ENCODE measurements around the gene FBXO21. TPM values are rescaled to one million over a fixed set of nuclear protein-coding genes. Genes with fewer than 3 reads are reported as not detected.

FBXO21 gene
- total RNA-seq, 2 experiments from 2014 or later: 21.7 to 26.2 TPM

- Mint-ChIP-seq H3K4me3 (no peak overlapping the region), H3K27ac (no peak overlapping the region), H3K4me1 (peaks cover 46% of the 10 kb centered on the region), H3K36me3 (peaks cover 35% of the 10 kb centered on the region), H3K9me3 (ENCODE audit: low read depth) (no peaks in the 10 kb centered on the region), H3K27me3 (no peaks in the 10 kb centered on the region)
- CTCF ChIA-PET: interaction anchor here (1.3 kb wide), 1 partner anchor 126 kb away, joined by 3 read pairs; no protein-coding TSS in a partner anchor
- ATAC-seq: no peak
- DNase-seq: no peak
Observed at GRCh38 chr12:117151403-117152031, 38.8 kb downstream of the FBXO21 start.

- ATAC-seq (no peak), DNase-seq (no peak)
- no peaks in the 10 kb centered on the region for H3K9me3 Mint-ChIP-seq (ENCODE audit: low read depth)
- CTCF ChIA-PET: no interaction called here
- no peak overlapping the region for H3K27ac Mint-ChIP-seq
- no peaks in the 10 kb centered on the region for H3K27me3 Mint-ChIP-seq
- no peak overlapping the region for H3K4me3 Mint-ChIP-seq
- H3K4me1 Mint-ChIP-seq: peaks cover 46% of the 10 kb centered on the region
- H3K36me3 Mint-ChIP-seq: peaks cover 29% of the 10 kb centered on the region
Observed at GRCh38 chr12:117149431-117149830, 40.8 kb downstream of the FBXO21 start.

- Mint-ChIP-seq H3K27ac (no peak overlapping the region), H3K4me1 (peaks cover 46% of the 10 kb centered on the region), H3K36me3 (peaks cover 27% of the 10 kb centered on the region), H3K9me3 (ENCODE audit: low read depth) (no peaks in the 10 kb centered on the region), H3K27me3 (no peaks in the 10 kb centered on the region), H3K4me3 (no peak overlapping the region)
- ATAC-seq (no peak), DNase-seq (no peak)
- CTCF ChIA-PET: no interaction called here
Observed at GRCh38 chr12:117148642-117149041, 41.6 kb downstream of the FBXO21 start.

GRCh38 chr12:117147639-117148038, 42.6 kb downstream of the FBXO21 start:
- H3K36me3 Mint-ChIP-seq: peaks cover 22% of the 10 kb centered on the region
- H3K27ac Mint-ChIP-seq: no peak overlapping the region
- no peak for ATAC-seq
- H3K27me3 Mint-ChIP-seq: no peaks in the 10 kb centered on the region
- peaks cover 40% of the 10 kb centered on the region for H3K4me1 Mint-ChIP-seq
- no peak overlapping the region for H3K4me3 Mint-ChIP-seq
- H3K9me3 Mint-ChIP-seq (ENCODE audit: low read depth): no peaks in the 10 kb centered on the region
- CTCF ChIA-PET: no interaction called here
- DNase-seq: no peak

GRCh38 chr12:117145597-117146154, 44.6 kb downstream of the FBXO21 start:
- ATAC-seq: no peak
- DNase-seq: no peak
- H3K27me3 Mint-ChIP-seq: no peaks in the 10 kb centered on the region
- H3K4me3 Mint-ChIP-seq: no peak overlapping the region
- CTCF ChIA-PET: no interaction called here
- H3K9me3 Mint-ChIP-seq (ENCODE audit: low read depth): no peaks in the 10 kb centered on the region
- H3K4me1 Mint-ChIP-seq: peaks cover 24% of the 10 kb centered on the region
- H3K36me3 Mint-ChIP-seq: peaks cover 12% of the 10 kb centered on the region
- H3K27ac Mint-ChIP-seq: no peak overlapping the region

- H3K4me1 Mint-ChIP-seq: peaks cover 14% of the 10 kb centered on the region
- DNase-seq (no peak), ATAC-seq (no peak)
- H3K27ac Mint-ChIP-seq: no peak overlapping the region
- H3K36me3 Mint-ChIP-seq: peaks cover 9% of the 10 kb centered on the region
- no peaks in the 10 kb centered on the region for H3K27me3 Mint-ChIP-seq
- H3K9me3 Mint-ChIP-seq (ENCODE audit: low read depth): no peaks in the 10 kb centered on the region
- CTCF ChIA-PET: interaction anchor here (1.3 kb wide), 2 partner anchors 15 to 119 kb away, joined by 3 to 4 read pairs; no protein-coding TSS in a partner anchor
- H3K4me3 Mint-ChIP-seq: no peak overlapping the region
Observed at GRCh38 chr12:117144599-117144998, 45.7 kb downstream of the FBXO21 start.

GRCh38 chr12:117143008-117143532, 47.2 kb downstream of the FBXO21 start:
- no peaks in the 10 kb centered on the region for H3K9me3 Mint-ChIP-seq (ENCODE audit: low read depth)
- no peak overlapping the region for H3K27ac Mint-ChIP-seq
- no peak for ATAC-seq
- peaks cover 8% of the 10 kb centered on the region for H3K36me3 Mint-ChIP-seq
- no peak for DNase-seq
- CTCF ChIA-PET: interaction anchor here (1.1 kb wide), 1 partner anchor 11 kb away, joined by 4 read pairs; no protein-coding TSS in a partner anchor
- no peaks in the 10 kb centered on the region for H3K27me3 Mint-ChIP-seq
- H3K4me3 Mint-ChIP-seq: no peak overlapping the region
- peaks cover under 1% of the 10 kb centered on the region for H3K4me1 Mint-ChIP-seq

GRCh38 chr12:117142094-117142493, 48.2 kb downstream of the FBXO21 start:
- H3K27me3 Mint-ChIP-seq: no peaks in the 10 kb centered on the region
- no peak overlapping the region for H3K27ac Mint-ChIP-seq
- H3K4me1 Mint-ChIP-seq: no peaks in the 10 kb centered on the region
- peaks cover 5% of the 10 kb centered on the region for H3K36me3 Mint-ChIP-seq
- DNase-seq: no peak
- CTCF ChIA-PET: interaction anchor here (0.7 to 1.1 kb wide), 2 partner anchors 12 to 30 kb away, joined by 3 to 4 read pairs; no protein-coding TSS in a partner anchor
- H3K4me3 Mint-ChIP-seq: no peak overlapping the region
- no peaks in the 10 kb centered on the region for H3K9me3 Mint-ChIP-seq (ENCODE audit: low read depth)
- ATAC-seq: no peak

- DNase-seq (no peak), ATAC-seq (no peak)
- peaks cover 5% of the 10 kb centered on the region for H3K36me3 Mint-ChIP-seq
- no peak overlapping the region for H3K4me3 Mint-ChIP-seq
- H3K4me1 Mint-ChIP-seq: no peaks in the 10 kb centered on the region
- no peaks in the 10 kb centered on the region for H3K9me3 Mint-ChIP-seq (ENCODE audit: low read depth)
- peak overlapping the region; percentile 33 for H3K27ac Mint-ChIP-seq
- CTCF ChIA-PET: no interaction called here
- H3K27me3 Mint-ChIP-seq: no peaks in the 10 kb centered on the region
Observed at GRCh38 chr12:117141097-117141898, 49.0 kb downstream of the FBXO21 start.

- H3K4me1 Mint-ChIP-seq: peaks cover 3% of the 10 kb centered on the region
- CTCF ChIA-PET: no interaction called here
- no peak overlapping the region for H3K4me3 Mint-ChIP-seq
- H3K27me3 Mint-ChIP-seq: no peaks in the 10 kb centered on the region
- no peaks in the 10 kb centered on the region for H3K9me3 Mint-ChIP-seq (ENCODE audit: low read depth)
- peaks cover 3% of the 10 kb centered on the region for H3K36me3 Mint-ChIP-seq
- no peak overlapping the region for H3K27ac Mint-ChIP-seq
- DNase-seq: no peak
- no peak for ATAC-seq
Observed at GRCh38 chr12:117140397-117141096, 49.7 kb downstream of the FBXO21 start.

GRCh38 chr12:117139025-117139717, 51.1 kb downstream of the FBXO21 start:
- Mint-ChIP-seq H3K9me3 (ENCODE audit: low read depth) (no peaks in the 10 kb centered on the region), H3K4me3 (no peak overlapping the region), H3K27ac (no peak overlapping the region), H3K27me3 (no peaks in the 10 kb centered on the region), H3K4me1 (peaks cover 9% of the 10 kb centered on the region), H3K36me3 (peaks cover 1% of the 10 kb centered on the region)
- DNase-seq (no peak), ATAC-seq (no peak)
- CTCF ChIA-PET: interaction anchor here (1.0 to 1.1 kb wide), 2 partner anchors 10 to 113 kb away, joined by 3 to 4 read pairs; no protein-coding TSS in a partner anchor

- Mint-ChIP-seq H3K36me3 (no peaks in the 10 kb centered on the region), H3K27ac (no peak overlapping the region), H3K9me3 (ENCODE audit: low read depth) (no peaks in the 10 kb centered on the region), H3K4me1 (peaks cover 18% of the 10 kb centered on the region), H3K27me3 (no peaks in the 10 kb centered on the region), H3K4me3 (no peak overlapping the region)
- DNase-seq: no peak
- CTCF ChIA-PET: interaction anchor here (1.2 to 2.2 kb wide), 6 partner anchors 15 to 431 kb away, joined by 3 to 18 read pairs (median 6); no protein-coding TSS in a partner anchor
- ATAC-seq: no peak
Observed at GRCh38 chr12:117134721-117135120, 55.5 kb downstream of the FBXO21 start.

All from activated CD8-positive, alpha-beta memory T cell treated with anti-CD3 and anti-CD28 coated beads, Interleukin-2, amount 10 ng/mL, durations not matched to agents 7 days and 5 days (primary cell).